Caco-2 (cell line): ENCODE data around the gene CNGA1. TPM values are rescaled to one million over a fixed set of nuclear protein-coding genes. Genes with fewer than 3 reads are reported as not detected.
A peak's percentile ranks its signal among the peaks of the same experiment; 100 is the strongest.

ENCODE experiments used
- BruUV-seq: library from RNA; stranded (reverse); fragments of 400-500 nt; replicated peaks from 2 replicates; lab custom pipeline; 2021; lab: Mats Ljungman, UMichigan
- CTCF ChIA-PET: fragments of 300-600 bp; sonication (Branson Sonifier 250); formaldehyde crosslinking; loops from one replicate; lab custom pipeline; 2022; ENCODE audit warnings: antibody characterized with exemption; lab: Charles Lee
- POLR2A ChIA-PET: fragments of 300-600 bp; sonication (Branson Sonifier 250); formaldehyde crosslinking; loops from one replicate; lab custom pipeline; 2022; ENCODE audit warnings: antibody characterized with exemption; lab: Charles Lee
- DNase-seq, 2 experiments: peaks; one replicate each; pipeline versions ENCODE4 v3.0.0 to v3.0.0-alpha.2; 2020 to 2022
- H3K27me3 ChIP-seq: replicated peaks from 2 replicates; pipeline ENCODE4 v1.6.0; 2011; ENCODE audit warnings: low read length; ENCODE audit not compliant: control insufficient read depth, insufficient read depth
- H3K36me3 ChIP-seq: 2 replicates; pipeline ENCODE4 v1.5.1; 2011; ENCODE audit warnings: low read length; ENCODE audit not compliant: control insufficient read depth, insufficient read depth
- H3K4me1 ChIP-seq: fragments of 250-450 bp; sonication (Bioruptor Pico); 2 replicates; pipeline ENCODE4 v1.5.1; 2020; ENCODE audit warnings: mild to moderate bottlenecking
- H3K4me3 ChIP-seq: 2 replicates; pipeline ENCODE4 v1.5.1; 2011; ENCODE audit warnings: low read depth, mild to moderate bottlenecking, control low read depth, low read length
- H3K9me3 ChIP-seq: fragments of 250-450 bp; sonication (Bioruptor Pico); 2 replicates; pipeline ENCODE4 v1.5.1; 2020; ENCODE audit warnings: mild to moderate bottlenecking, moderate library complexity
- H3K27ac Mint-ChIP-seq: one replicate; pipeline ENCODE4 v1.8.0; 2022; ENCODE audit warnings: mixed read lengths; ENCODE audit not compliant: unreplicated experiment
- H3K27me3 Mint-ChIP-seq: one replicate; pipeline ENCODE4 v1.8.0; 2022; ENCODE audit warnings: mixed read lengths; ENCODE audit not compliant: insufficient read depth, unreplicated experiment
- H3K36me3 Mint-ChIP-seq: one replicate; pipeline ENCODE4 v1.8.0; 2022; ENCODE audit warnings: mild to moderate bottlenecking, mixed read lengths; ENCODE audit not compliant: insufficient read depth, unreplicated experiment
- H3K4me1 Mint-ChIP-seq: one replicate; pipeline ENCODE4 v1.8.0; 2022; ENCODE audit warnings: low read depth, mixed read lengths; ENCODE audit not compliant: unreplicated experiment
- H3K4me3 Mint-ChIP-seq: one replicate; pipeline ENCODE4 v1.8.0; 2022; ENCODE audit warnings: mild to moderate bottlenecking, moderate library complexity, mixed read lengths; ENCODE audit not compliant: unreplicated experiment
- H3K9me3 Mint-ChIP-seq: one replicate; pipeline ENCODE4 v1.8.0; 2022; ENCODE audit warnings: mixed read lengths; ENCODE audit not compliant: unreplicated experiment
- intact Hi-C: fragments of 100-400 bp; cut with micrococcal nuclease; formaldehyde crosslinking; loops from one replicate; pipeline ENCODE4 v1.10.0; 2022; ENCODE audit not compliant: unreplicated experiment
- total RNA-seq: library from RNA; stranded (reverse); gene quantifications from 2 replicates; pipeline ENCODE4 v1.2.3, GENCODE V29; 2022
- TF ChIP-seq, protein P1 (sequence below), 2 experiments: fragments of 200-600 bp in 1 of 2; IDR thresholded peaks; 1 replicate in 1 of 2; 2 replicates in 1 of 2; pipeline versions ENCODE4 v1.5.1 to v1.8.0; 2011 to 2022; ENCODE audit warnings: antibody characterized with exemption in 1 of 2, control low read depth in 1 of 2, inconsistent platforms in 1 of 2, low read depth in 1 of 2, low read length in 1 of 2, mild to moderate bottlenecking in 1 of 2, moderate library complexity in 1 of 2; ENCODE audit not compliant: insufficient read depth in 1 of 2, severe bottlenecking in 1 of 2, unreplicated experiment in 1 of 2

CNGA1 gene
- total RNA-seq, 1 experiment from 2014 or later = 1.5 TPM

DNA sequence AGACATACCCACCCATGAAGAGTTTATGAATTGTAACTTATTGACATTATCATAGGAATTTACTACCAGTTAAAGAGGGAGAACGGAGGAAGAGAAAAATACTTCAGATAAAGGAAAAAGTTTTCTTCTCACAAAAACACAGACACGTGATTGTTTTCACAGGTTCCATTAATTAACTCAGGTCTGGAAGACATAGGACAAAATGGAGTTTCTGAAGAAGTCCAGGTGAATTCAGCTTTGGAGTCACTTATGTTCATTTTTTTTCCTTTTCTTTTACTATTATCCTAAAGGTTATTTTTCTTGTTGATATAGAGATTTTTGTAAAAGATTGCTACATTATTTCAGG is 20.6 kb upstream of the CNGA1 start:
- Histone ChIP-seq H3K27me3 (no peaks in the 10 kb centered on the region), H3K4me1 (peaks cover 25% of the 10 kb centered on the region), H3K4me3 (no peak overlapping the region), H3K9me3 (no peaks in the 10 kb centered on the region), H3K36me3 (no peaks in the 10 kb centered on the region; the same call in 1 of the 2 replicates)
- no TSS peak for BruUV-seq
- CTCF ChIA-PET = no interaction called here
- H3K4me1 Mint-ChIP-seq = peaks cover 11% of the 10 kb centered on the region
- peaks cover 41% of the 10 kb centered on the region for H3K36me3 Mint-ChIP-seq
- H3K27me3 Mint-ChIP-seq = no peaks in the 10 kb centered on the region
- H3K9me3 Mint-ChIP-seq = no peaks in the 10 kb centered on the region
- POLR2A ChIA-PET = no interaction called here
- H3K27ac Mint-ChIP-seq = no peak overlapping the region
- no peak overlapping the region for H3K4me3 Mint-ChIP-seq
- DNase-seq = no peak
- TF ChIP-seq, protein P1, sequence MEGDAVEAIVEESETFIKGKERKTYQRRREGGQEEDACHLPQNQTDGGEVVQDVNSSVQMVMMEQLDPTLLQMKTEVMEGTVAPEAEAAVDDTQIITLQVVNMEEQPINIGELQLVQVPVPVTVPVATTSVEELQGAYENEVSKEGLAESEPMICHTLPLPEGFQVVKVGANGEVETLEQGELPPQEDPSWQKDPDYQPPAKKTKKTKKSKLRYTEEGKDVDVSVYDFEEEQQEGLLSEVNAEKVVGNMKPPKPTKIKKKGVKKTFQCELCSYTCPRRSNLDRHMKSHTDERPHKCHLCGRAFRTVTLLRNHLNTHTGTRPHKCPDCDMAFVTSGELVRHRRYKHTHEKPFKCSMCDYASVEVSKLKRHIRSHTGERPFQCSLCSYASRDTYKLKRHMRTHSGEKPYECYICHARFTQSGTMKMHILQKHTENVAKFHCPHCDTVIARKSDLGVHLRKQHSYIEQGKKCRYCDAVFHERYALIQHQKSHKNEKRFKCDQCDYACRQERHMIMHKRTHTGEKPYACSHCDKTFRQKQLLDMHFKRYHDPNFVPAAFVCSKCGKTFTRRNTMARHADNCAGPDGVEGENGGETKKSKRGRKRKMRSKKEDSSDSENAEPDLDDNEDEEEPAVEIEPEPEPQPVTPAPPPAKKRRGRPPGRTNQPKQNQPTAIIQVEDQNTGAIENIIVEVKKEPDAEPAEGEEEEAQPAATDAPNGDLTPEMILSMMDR (IDR thresholded peaks at IDR 0.05; ENCODE audit: insufficient read depth in 1 of 2, low read depth in 1 of 2, low read length in 1 of 2, severe bottlenecking in 1 of 2, unreplicated experiment in 1 of 2) = no peak
- intact Hi-C loops = no loop called here

DNA sequence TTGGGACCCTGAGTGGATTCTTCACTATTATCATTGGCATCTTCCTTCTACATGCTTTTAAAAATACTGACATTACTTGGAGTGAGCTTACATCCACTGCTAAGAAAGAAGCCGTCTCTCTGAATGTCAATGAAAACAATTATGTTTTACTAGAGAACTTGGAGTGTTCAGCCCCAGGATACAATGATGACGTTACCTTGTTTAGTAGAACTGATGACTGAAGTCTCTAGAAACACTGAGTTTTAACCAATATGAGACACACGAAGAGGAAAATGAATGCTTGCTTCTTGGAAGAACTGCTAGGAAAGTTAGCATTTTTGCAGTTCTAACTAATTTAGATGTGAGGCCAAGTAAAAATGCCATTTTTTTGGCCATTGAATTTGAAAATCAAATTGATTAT is 19.5 kb upstream of the CNGA1 start:
- H3K27me3 ChIP-seq = no peaks in the 10 kb centered on the region
- Mint-ChIP-seq H3K36me3 (peaks cover 46% of the 10 kb centered on the region), H3K4me3 (no peak overlapping the region), H3K27me3 (no peaks in the 10 kb centered on the region), H3K4me1 (peaks cover 15% of the 10 kb centered on the region), H3K27ac (no peak overlapping the region), H3K9me3 (no peaks in the 10 kb centered on the region)
- DNase-seq = no peak
- no peak overlapping the region for H3K4me3 ChIP-seq
- ChIA-PET POLR2A (no interaction called here), CTCF (no interaction called here)
- H3K36me3 ChIP-seq = no peaks in the 10 kb centered on the region; the same call in 1 of the 2 replicates
- no peaks in the 10 kb centered on the region for H3K9me3 ChIP-seq
- no TSS peak for BruUV-seq
- TF ChIP-seq, protein P1 (IDR thresholded peaks at IDR 0.05; ENCODE audit: insufficient read depth in 1 of 2, low read depth in 1 of 2, low read length in 1 of 2, severe bottlenecking in 1 of 2, unreplicated experiment in 1 of 2) = no peak
- peaks cover 29% of the 10 kb centered on the region for H3K4me1 ChIP-seq
- intact Hi-C loops = no loop called here

DNA sequence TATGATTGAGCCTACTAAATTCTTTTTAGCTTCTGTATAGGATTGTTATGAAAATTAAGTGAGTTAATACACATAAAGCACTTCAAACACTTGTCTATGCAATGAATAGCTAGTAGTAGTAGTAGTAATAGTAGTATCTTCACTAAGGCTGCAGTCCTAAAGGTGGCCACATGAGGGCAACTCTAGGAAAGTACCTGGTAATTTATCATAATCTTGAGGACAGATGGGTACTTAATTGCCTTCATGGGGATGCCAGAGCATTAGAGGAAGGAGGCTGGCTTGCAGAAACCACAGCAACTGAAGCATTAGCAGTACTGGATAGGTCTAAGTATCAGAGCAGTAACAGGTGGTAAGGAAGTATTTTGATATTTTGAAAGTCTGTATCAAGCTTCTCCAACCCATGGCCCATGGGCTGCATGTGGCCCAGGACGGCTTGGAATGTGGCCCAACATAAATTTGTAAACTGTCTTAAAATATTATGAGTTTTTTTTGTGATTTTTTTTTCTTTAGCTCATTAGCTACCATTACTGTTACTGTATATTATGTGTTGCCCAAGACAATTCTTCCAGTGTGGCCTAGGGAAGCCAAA is 17.4 kb upstream of the CNGA1 start:
- intact Hi-C loops = loop anchor here (2.0 kb wide), 1 partner anchor 53 kb away; no protein-coding TSS in a partner anchor
- ChIA-PET POLR2A (no interaction called here), CTCF (interaction anchor here (1.0 to 1.4 kb wide), 2 partner anchors 25 to 52 kb away, joined by 3 to 4 read pairs; no protein-coding TSS in a partner anchor)
- Mint-ChIP-seq H3K27me3 (no peaks in the 10 kb centered on the region), H3K9me3 (no peaks in the 10 kb centered on the region), H3K27ac (peak overlapping the region; percentile 23), H3K36me3 (peaks cover 58% of the 10 kb centered on the region), H3K4me3 (peak overlapping the region; percentile 8), H3K4me1 (peaks cover 21% of the 10 kb centered on the region)
- Histone ChIP-seq H3K4me1 (peaks cover 29% of the 10 kb centered on the region), H3K36me3 (no peaks in the 10 kb centered on the region; the same call in 1 of the 2 replicates), H3K4me3 (no peak overlapping the region), H3K27me3 (no peaks in the 10 kb centered on the region), H3K9me3 (no peaks in the 10 kb centered on the region)
- no TSS peak for BruUV-seq
- TF ChIP-seq, protein P1 (IDR thresholded peaks at IDR 0.05; ENCODE audit: insufficient read depth in 1 of 2, low read depth in 1 of 2, low read length in 1 of 2, severe bottlenecking in 1 of 2, unreplicated experiment in 1 of 2) = peak; percentile 38 to 53
- DNase-seq = peak in 1 of 2 experiments; percentile 57
